K562 (cell line): ENCODE results near the gene FRMD4B. TPM values are rescaled to one million over a fixed set of nuclear protein-coding genes. Genes with fewer than 3 reads are reported as not detected.

Experiments used
- ATAC-seq: fragments of 200-7000 bp; cut with Tn5 transposase; 3 replicates; pipeline ENCODE4 v1.9.1; 2020; ENCODE audit warnings: moderate library complexity
- BruUV-seq: library from RNA; stranded (reverse); fragments of 400-500 nt; replicated peaks from 2 replicates; lab custom pipeline; 2021; lab: Mats Ljungman, UMichigan
- CTCF ChIA-PET: fragments of 300-600 bp; formaldehyde crosslinking; extraction: SDS; loops from one replicate; lab custom pipeline; 2021; ENCODE audit warnings: low intra/inter-chr PET ratio; lab: Yijun Ruan, JAX
- POLR2A ChIA-PET: fragments of 300-600, 350-650 bp; sonication (Branson Sonifier 250); formaldehyde crosslinking; extraction: SDS; loops from one replicate; lab custom pipeline; 2021; ENCODE audit warnings: antibody characterized with exemption, inconsistent platforms; lab: Yijun Ruan, JAX
- DNase-seq, 4 experiments: peaks; one replicate each; pipeline versions ENCODE4 v3.0.0 to v3.0.0-alpha.2; 2011 to 2018; ENCODE audit warnings: low spot score in 3 of 4, mixed read lengths in 3 of 4; ENCODE audit errors: extremely low read depth in 1 of 4
- FAIRE-seq: peaks from 2 replicates; lab custom pipeline; 2011; peaks lifted over from hg19 to GRCh38; lab: Jason Lieb, UNC
- H2AFZ ChIP-seq: 2 replicates; pipeline ENCODE4 v1.6.0; 2011; ENCODE audit warnings: low read depth, low read length, control low read depth, inconsistent platforms
- H3K27ac ChIP-seq: fragments of 200-600 bp; 3 replicates; pipeline ENCODE4 v1.8.0; 2011; ENCODE audit warnings: low read depth, mild to moderate bottlenecking, control low read depth, inconsistent platforms, low read length, moderate library complexity, mixed read lengths; ENCODE audit errors: extremely low read depth
- H3K27me3 ChIP-seq, 2 experiments: fragments of 300-600 bp in 1 of 2; 2 replicates in 1 of 2; 3 replicates in 1 of 2; pipeline versions ENCODE4 v1.6.0 to v1.8.0; 2011; ENCODE audit warnings: inconsistent platforms in 2 of 2, low read length in 2 of 2, mild to moderate bottlenecking in 1 of 2, mixed read lengths in 1 of 2, moderate library complexity in 1 of 2; ENCODE audit not compliant: control insufficient read depth in 2 of 2, insufficient read depth in 2 of 2
- H3K36me3 ChIP-seq: fragments of 300-600 bp; 3 replicates; pipeline ENCODE4 v1.8.0; 2011; ENCODE audit warnings: mild to moderate bottlenecking, low read length, inconsistent platforms; ENCODE audit not compliant: control insufficient read depth, insufficient read depth
- H3K4me1 ChIP-seq, 2 experiments: fragments of 200-600 bp in 1 of 2; replicated peaks in 1 of 2; 2 replicates in 1 of 2; 3 replicates in 1 of 2; pipeline versions ENCODE4 v1.5.1 to v1.8.0; 2011; ENCODE audit warnings: inconsistent platforms in 2 of 2, low read length in 2 of 2, mild to moderate bottlenecking in 1 of 2, mixed read lengths in 1 of 2, moderate library complexity in 1 of 2; ENCODE audit not compliant: control insufficient read depth in 2 of 2, insufficient read depth in 2 of 2
- H3K4me2 ChIP-seq: 2 replicates; pipeline ENCODE4 v1.6.1; 2011; ENCODE audit warnings: low read length, control low read depth, inconsistent platforms, mixed read lengths; ENCODE audit not compliant: insufficient read depth
- H3K4me3 ChIP-seq: fragments of 200-600 bp; sonication (generic), shearing (Covaris generic); 2 replicates; pipeline ENCODE4 v1.5.1; 2016; ENCODE audit warnings: control low read depth, inconsistent platforms
- H3K79me2 ChIP-seq: fragments of 200-600 bp; 3 replicates; pipeline ENCODE4 v1.8.0; 2011; ENCODE audit warnings: low read length, inconsistent platforms; ENCODE audit not compliant: control insufficient read depth, insufficient read depth
- H3K9ac ChIP-seq, 2 experiments: 2 replicates each; pipeline versions ENCODE4 v1.6.0 to v1.6.1; 2011; ENCODE audit warnings: low read depth in 2 of 2, low read length in 2 of 2, control low read depth in 1 of 2, inconsistent platforms in 1 of 2, mild to moderate bottlenecking in 1 of 2, mixed read lengths in 1 of 2; ENCODE audit not compliant: insufficient read depth in 1 of 2
- H3K9me1 ChIP-seq: one replicate; pipeline ENCODE4 v1.6.0; 2011; ENCODE audit warnings: inconsistent platforms, mild to moderate bottlenecking, low read length, moderate library complexity; ENCODE audit not compliant: control insufficient read depth, insufficient read depth
- H3K9me3 ChIP-seq: replicated peaks from 2 replicates; pipeline ENCODE4 v1.5.1; 2011; ENCODE audit warnings: low read depth, low read length, inconsistent platforms; ENCODE audit not compliant: control insufficient read depth, insufficient read depth
- H4K20me1 ChIP-seq: replicated peaks from 2 replicates; pipeline ENCODE4 v1.6.1; 2011; ENCODE audit warnings: low read length, inconsistent platforms, mixed read lengths; ENCODE audit not compliant: control insufficient read depth, insufficient read depth
- BDP1 ChIP-seq: IDR thresholded peaks from 3 replicates; pipeline ENCODE4 v1.6.1; 2011; ENCODE audit not compliant: insufficient read length, insufficient read depth
- BHLHE40 ChIP-seq: IDR thresholded peaks from 2 replicates; pipeline ENCODE4 v1.6.1; 2011; ENCODE audit warnings: low read length, improper control_type of control experiment
- EZH2 ChIP-seq: IDR thresholded peaks from 2 replicates; pipeline ENCODE4 v1.6.1; 2012; ENCODE audit warnings: low read depth, mild to moderate bottlenecking, inconsistent platforms, low read length, borderline replicate concordance
- FOXA1 ChIP-seq: fragments of 450-650 bp; IDR thresholded peaks from 2 replicates; pipeline ENCODE4 v1.6.1; 2016; ENCODE audit warnings: mild to moderate bottlenecking, borderline replicate concordance
- HDAC1 ChIP-seq, 2 experiments: fragments of 450-650 bp; IDR thresholded peaks; 2 replicates each; pipeline ENCODE4 v1.6.1; 2016 to 2017; ENCODE audit warnings: inconsistent platforms in 1 of 2, mild to moderate bottlenecking in 1 of 2, moderate library complexity in 1 of 2
- HMGN3 ChIP-seq: IDR thresholded peaks from 2 replicates; pipeline ENCODE4 v1.6.1; 2011; ENCODE audit warnings: borderline replicate concordance, low read depth, mild to moderate bottlenecking, mixed read lengths, low read length; ENCODE audit not compliant: insufficient read length; ENCODE audit errors: extremely low read depth
- LCOR ChIP-seq: sonication (generic); formaldehyde crosslinking; IDR thresholded peaks from 2 replicates; pipeline ENCODE4 v1.8.0; 2022; ENCODE audit warnings: mild to moderate bottlenecking, missing genetic modification reagents
- PHF8 ChIP-seq: fragments of 200-600 bp; sonication (generic); IDR thresholded peaks from 2 replicates; pipeline ENCODE4 v1.6.1; 2012; ENCODE audit warnings: mixed run types, mild to moderate bottlenecking, inconsistent platforms, low read length, moderate library complexity, borderline replicate concordance
- POLR2G ChIP-seq: fragments of 200-400 bp; formaldehyde crosslinking; IDR thresholded peaks from 2 replicates; pipeline ENCODE4 v1.6.1; 2017; ENCODE audit warnings: low read depth, mild to moderate bottlenecking, antibody characterized with exemption, low read length, moderate library complexity
- PTRF ChIP-seq: fragments of 450-650 bp; IDR thresholded peaks from 2 replicates; pipeline ENCODE4 v1.6.1; 2016; ENCODE audit warnings: mild to moderate bottlenecking, missing genetic modification characterization, missing compliant biosample characterization
- ZC3H8 ChIP-seq: fragments of 450-650 bp; IDR thresholded peaks from 2 replicates; pipeline ENCODE4 v1.6.1; 2017
- ZNF518B ChIP-seq: fragments of 250-450 bp; sonication (Bioruptor Pico); IDR thresholded peaks from 2 replicates; pipeline ENCODE4 v1.5.0; 2021; ENCODE audit warnings: mild to moderate bottlenecking, moderate library complexity
- ZNF592 ChIP-seq: fragments of 450-650 bp; IDR thresholded peaks from 2 replicates; pipeline ENCODE4 v1.6.1; 2017; ENCODE audit warnings: antibody characterized with exemption, mild to moderate bottlenecking
- ZNF639 ChIP-seq, 2 experiments: fragments of 200-800 bp in 1 of 2; sonication (Bioruptor generic) in 1 of 2; sonication (generic) in 1 of 2; formaldehyde crosslinking in 1 of 2; IDR thresholded peaks in 1 of 2; conservative IDR thresholded peaks in 1 of 2; 2 replicates each; pipeline versions ENCODE4 v1.5.0 to v1.6.1; 2016 to 2020; ENCODE audit warnings: missing compliant biosample characterization in 1 of 2, missing genetic modification characterization in 1 of 2, missing genetic modification reagents in 1 of 2
- WGBS: fragments of 100-300 bp; shearing (Covaris generic); methylation state at CpG from one replicate; pipeline ENCODE4 v1.1.6; 2016; ENCODE audit warnings: low coverage, mixed read lengths; ENCODE audit not compliant: insufficient coverage; ENCODE audit errors: missing lambda C conversion rate; 5-methylcytosine and 5-hydroxymethylcytosine counted together
- in situ Hi-C: fragments of 300-500 bp; cut with MboI; formaldehyde crosslinking; loops from 4 replicates; pipeline ENCODE4 v1.15.0; 2018; ENCODE audit warnings: inconsistent platforms, mixed read lengths
- intact Hi-C: fragments of 100-400 bp; cut with micrococcal nuclease; formaldehyde crosslinking; loops from 2 replicates; pipeline ENCODE4 v1.14.2; 2022
- polyA plus RNA-seq, 8 experiments: library from polyadenylated mRNA; depleted of rRNA in 4 of 8; stranded (reverse) in 5 of 8; unstranded in 3 of 8; fragments of >200 nt; fragmentation: Nextera tagmentation in 2 of 8; fragmentation: Illumina TruSeq in 1 of 8; extraction: Ambion mirVana in 2 of 8; extraction: Trizol in 1 of 8; gene quantifications; 2 replicates each; pipeline versions ENCODE4 v1.2.1 to v1.2.3, GENCODE V29; 2011 to 2014; ENCODE audit warnings: inconsistent platforms in 1 of 8, missing spikeins in 1 of 8
- total RNA-seq, 7 experiments: library from RNA; depleted of rRNA in 6 of 7; stranded (reverse); fragments of >200 nt in 6 of 7; fragmentation: Illumina TruSeq in 2 of 7; extraction: Trizol in 2 of 7; gene quantifications; 2 replicates each; pipeline versions ENCODE4 v1.2.1 to v1.2.3, GENCODE V29; 2011 to 2021; ENCODE audit warnings: low replicate concordance in 1 of 7

FRMD4B gene
- total and polyA plus RNA-seq, 9 of the 15 experiments (the other 6 are each of a cell fraction or from before 2014, with no cell fraction given), result 0.03 to 0.09 (median 0.04) TPM; not detected in 3

- in situ Hi-C loops, result no loop called here
- intact Hi-C loops, result no loop called here
- no peaks in the 10 kb centered on the region for H3K4me1 ChIP-seq
- ChIA-PET CTCF (no interaction called here), POLR2A (no interaction called here)
- no peak overlapping the region for H3K4me2 ChIP-seq
- no peak overlapping the region for H2AFZ ChIP-seq
- 0% methylated on average over 2 of the region's 4 CpGs for WGBS
- peaks cover 7% of the 10 kb centered on the region in 2 experiments; a peak in 2 of 5 replicates for H3K27me3 ChIP-seq
- H3K9me1 ChIP-seq, result no peaks in the 10 kb centered on the region
- no TSS peak for BruUV-seq
- no peaks in the 10 kb centered on the region for H3K36me3 ChIP-seq
- no peak overlapping the region for H3K27ac ChIP-seq
- H3K4me3 ChIP-seq, result no peak overlapping the region
- DNase-seq (no peak), FAIRE-seq (no peak), ATAC-seq (no peak)
- H4K20me1 ChIP-seq, result no peaks in the 10 kb centered on the region
- no peaks in the 10 kb centered on the region for H3K79me2 ChIP-seq
- no peak overlapping the region for H3K9ac ChIP-seq
- no peaks in the 10 kb centered on the region for H3K9me3 ChIP-seq
- TF ChIP-seq POLR2G, result no peak
- TF ChIP-seq FOXA1, result no peak
- TF ChIP-seq PTRF, result no peak
- TF ChIP-seq HDAC1 (IDR thresholded peaks at IDR 0.05), result no peak
- no peak for TF ChIP-seq ZC3H8
- TF ChIP-seq HMGN3, result no peak
- no peak for TF ChIP-seq PHF8
- no peak for TF ChIP-seq LCOR
- no peak for TF ChIP-seq ZNF518B (CRISPR knock-in tag)
- no peak for TF ChIP-seq ZNF639 (CRISPR knock-in tag; conservative IDR thresholded peaks at IDR 0.05 in 1 of 2, IDR thresholded peaks at IDR 0.05 in 1 of 2)
- no peak for TF ChIP-seq EZH2
- no peak for TF ChIP-seq ZNF592
- TF ChIP-seq BHLHE40, result no peak
- no peak for TF ChIP-seq BDP1
Observed at GRCh38 chr3:69292185-69292584, 93.7 kb downstream of the FRMD4B start.
